OCI-LY1 (cell line): ENCODE measurements around the gene ATXN1.

Source experiments
- H2AFZ ChIP-seq: fragments of 200-600 bp; sonication (generic), shearing (Covaris generic); 2 replicates; pipeline ENCODE4 v1.6.0; 2014; ENCODE audit warnings: antibody characterized with exemption, mild to moderate bottlenecking, low read length
- H3F3A ChIP-seq: fragments of 200-600 bp; sonication (generic), shearing (Covaris generic); 2 replicates; pipeline ENCODE4 v1.6.0; 2014; ENCODE audit warnings: mild to moderate bottlenecking, antibody characterized with exemption, low read length, moderate library complexity; ENCODE audit not compliant: insufficient read depth
- H3K27ac ChIP-seq: fragments of 200-600 bp; sonication (generic); 2 replicates; pipeline ENCODE4 v1.5.1; 2014; ENCODE audit warnings: low read length, mixed run types, mild to moderate bottlenecking, low read depth; ENCODE audit not compliant: poor library complexity, severe bottlenecking
- H3K27me3 ChIP-seq: fragments of 200-600 bp; sonication (generic); 2 replicates; pipeline ENCODE4 v1.6.0; 2014; ENCODE audit warnings: antibody characterized with exemption, mild to moderate bottlenecking, low read length, moderate library complexity; ENCODE audit not compliant: insufficient read depth
- H3K36me3 ChIP-seq: fragments of 200-600 bp; sonication (generic); 2 replicates; pipeline ENCODE4 v1.6.1; 2014; ENCODE audit warnings: mild to moderate bottlenecking, antibody characterized with exemption, low read length, moderate library complexity, mixed read lengths; ENCODE audit not compliant: insufficient read depth
- H3K4me1 ChIP-seq: fragments of 200-600 bp; sonication (generic); 2 replicates; pipeline ENCODE4 v1.5.1; 2014; ENCODE audit warnings: mild to moderate bottlenecking, low read length, moderate library complexity; ENCODE audit not compliant: insufficient read depth, severe bottlenecking
- H3K4me2 ChIP-seq: fragments of 200-600 bp; sonication (generic), shearing (Covaris generic); 2 replicates; pipeline ENCODE4 v1.6.1; 2014; ENCODE audit warnings: low read length
- H3K4me3 ChIP-seq: fragments of 200-600 bp; sonication (generic); 2 replicates; pipeline ENCODE4 v1.5.1; 2014; ENCODE audit warnings: low read length, low read depth, mild to moderate bottlenecking, mixed read lengths; ENCODE audit not compliant: poor library complexity, severe bottlenecking
- H3K79me2 ChIP-seq: fragments of 200-600 bp; shearing (Covaris generic); 2 replicates; pipeline ENCODE4 v1.6.1; 2016; ENCODE audit warnings: mixed run types, low read length, mixed read lengths; ENCODE audit not compliant: insufficient read depth
- H3K9ac ChIP-seq: fragments of 200-600 bp; sonication (generic), shearing (Covaris generic); 2 replicates; pipeline ENCODE4 v1.6.1; 2014; ENCODE audit warnings: mild to moderate bottlenecking, low read length, mixed read lengths
- H3K9me2 ChIP-seq: fragments of 200-600 bp; sonication (generic), shearing (Covaris generic); 2 replicates; pipeline ENCODE4 v1.6.1; 2014; ENCODE audit warnings: low read depth, mild to moderate bottlenecking, low read length, mixed read lengths
- H3K9me3 ChIP-seq: fragments of 200-600 bp; shearing (Covaris generic); 2 replicates; pipeline ENCODE4 v1.6.1; 2014; ENCODE audit warnings: low read length, mixed read lengths
- H4K20me1 ChIP-seq: fragments of 200-600 bp; sonication (generic), shearing (Covaris generic); 2 replicates; pipeline ENCODE4 v1.6.0; 2016; ENCODE audit warnings: mild to moderate bottlenecking, low read length; ENCODE audit not compliant: insufficient read depth
- EZH2 ChIP-seq: fragments of 200-600 bp; sonication (generic), shearing (Covaris generic); IDR thresholded peaks from 2 replicates; pipeline ENCODE4 v1.8.0; 2017; ENCODE audit warnings: borderline replicate concordance, mixed run types, mild to moderate bottlenecking, antibody characterized with exemption, low read length, moderate library complexity, mixed read lengths
- TF ChIP-seq, protein P1 (sequence below): fragments of 200-600 bp; sonication (generic), shearing (Covaris generic); IDR thresholded peaks from 2 replicates; pipeline ENCODE4 v1.5.1; 2017; ENCODE audit warnings: mild to moderate bottlenecking, antibody characterized with exemption, low read length, moderate library complexity, mixed read lengths

ATXN1 gene

DNA sequence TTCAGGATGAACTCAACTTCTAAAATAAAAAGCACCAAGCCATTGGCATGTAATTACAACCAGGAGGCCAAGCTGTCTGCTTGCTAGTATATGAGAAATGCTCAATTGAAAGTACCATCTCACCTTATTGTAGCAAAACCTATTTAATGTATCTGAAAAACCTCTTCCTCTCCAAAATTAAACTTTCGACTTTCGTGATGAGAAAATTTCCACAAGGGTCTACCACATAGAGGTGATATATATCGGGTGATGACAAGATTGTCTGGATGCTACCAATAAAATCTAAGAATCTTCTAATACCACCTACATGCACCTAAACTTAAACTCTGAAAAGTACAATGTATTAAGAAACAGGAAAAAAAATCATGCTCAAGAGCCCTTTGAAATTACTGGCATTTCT lies 74.2 kb downstream of the ATXN1 start:
- Histone ChIP-seq H3K4me2 (no peak overlapping the region), H3K27me3 (no peaks in the 10 kb centered on the region), H3K27ac (no peak overlapping the region), H3K36me3 (no peaks in the 10 kb centered on the region), H3K9me3 (no peaks in the 10 kb centered on the region), H3K9ac (no peak overlapping the region), H2AFZ (no peak overlapping the region), H4K20me1 (no peaks in the 10 kb centered on the region), H3K4me3 (no peak overlapping the region), H3K79me2 (no peaks in the 10 kb centered on the region), H3F3A (no peaks in the 10 kb centered on the region), H3K4me1 (no peaks in the 10 kb centered on the region), H3K9me2 (no peaks in the 10 kb centered on the region)
- TF ChIP-seq, protein P1, sequence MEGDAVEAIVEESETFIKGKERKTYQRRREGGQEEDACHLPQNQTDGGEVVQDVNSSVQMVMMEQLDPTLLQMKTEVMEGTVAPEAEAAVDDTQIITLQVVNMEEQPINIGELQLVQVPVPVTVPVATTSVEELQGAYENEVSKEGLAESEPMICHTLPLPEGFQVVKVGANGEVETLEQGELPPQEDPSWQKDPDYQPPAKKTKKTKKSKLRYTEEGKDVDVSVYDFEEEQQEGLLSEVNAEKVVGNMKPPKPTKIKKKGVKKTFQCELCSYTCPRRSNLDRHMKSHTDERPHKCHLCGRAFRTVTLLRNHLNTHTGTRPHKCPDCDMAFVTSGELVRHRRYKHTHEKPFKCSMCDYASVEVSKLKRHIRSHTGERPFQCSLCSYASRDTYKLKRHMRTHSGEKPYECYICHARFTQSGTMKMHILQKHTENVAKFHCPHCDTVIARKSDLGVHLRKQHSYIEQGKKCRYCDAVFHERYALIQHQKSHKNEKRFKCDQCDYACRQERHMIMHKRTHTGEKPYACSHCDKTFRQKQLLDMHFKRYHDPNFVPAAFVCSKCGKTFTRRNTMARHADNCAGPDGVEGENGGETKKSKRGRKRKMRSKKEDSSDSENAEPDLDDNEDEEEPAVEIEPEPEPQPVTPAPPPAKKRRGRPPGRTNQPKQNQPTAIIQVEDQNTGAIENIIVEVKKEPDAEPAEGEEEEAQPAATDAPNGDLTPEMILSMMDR, result no peak
- TF ChIP-seq EZH2, result no peak

DNA sequence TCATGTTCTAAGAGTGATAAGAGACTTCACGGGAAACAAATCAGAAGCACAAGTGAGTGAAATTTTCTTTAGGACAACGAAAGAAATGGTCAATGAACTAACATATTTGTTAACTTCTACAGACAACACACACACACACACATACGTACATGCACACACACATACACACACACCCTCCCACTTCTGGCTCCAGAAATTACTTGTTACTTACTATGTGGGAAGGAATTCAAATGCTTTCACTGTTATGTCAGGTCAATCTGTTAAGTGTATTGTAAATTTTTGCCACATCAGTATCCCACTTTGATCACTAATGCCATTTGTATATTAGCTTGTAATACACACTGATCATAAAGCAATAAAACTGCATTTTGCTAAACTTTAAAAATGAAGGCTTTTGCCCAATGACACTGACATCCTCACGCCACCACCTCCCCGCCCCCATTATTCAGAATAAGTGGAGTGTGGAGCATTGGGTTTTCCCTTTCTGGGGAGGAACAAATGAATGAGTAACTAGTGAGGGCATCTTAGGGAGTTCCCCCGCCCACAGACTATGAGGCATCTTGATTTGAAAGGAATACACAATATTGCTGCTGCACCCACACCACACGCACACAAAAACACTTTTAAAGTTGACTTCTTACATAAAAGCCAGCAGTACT lies 76.2 kb downstream of the ATXN1 start:
- H4K20me1 ChIP-seq, result no peaks in the 10 kb centered on the region
- H3K27me3 ChIP-seq, result no peaks in the 10 kb centered on the region
- H2AFZ ChIP-seq, result no peak overlapping the region
- H3K9ac ChIP-seq, result no peak overlapping the region
- no peaks in the 10 kb centered on the region for H3K9me3 ChIP-seq
- no peaks in the 10 kb centered on the region for H3F3A ChIP-seq
- H3K4me2 ChIP-seq, result no peak overlapping the region
- H3K79me2 ChIP-seq, result no peaks in the 10 kb centered on the region
- no peaks in the 10 kb centered on the region for H3K4me1 ChIP-seq
- H3K27ac ChIP-seq, result no peak overlapping the region
- no peaks in the 10 kb centered on the region for H3K36me3 ChIP-seq
- TF ChIP-seq, protein P1, result no peak
- TF ChIP-seq EZH2, result no peak
- H3K9me2 ChIP-seq, result no peaks in the 10 kb centered on the region
- no peak overlapping the region for H3K4me3 ChIP-seq

DNA sequence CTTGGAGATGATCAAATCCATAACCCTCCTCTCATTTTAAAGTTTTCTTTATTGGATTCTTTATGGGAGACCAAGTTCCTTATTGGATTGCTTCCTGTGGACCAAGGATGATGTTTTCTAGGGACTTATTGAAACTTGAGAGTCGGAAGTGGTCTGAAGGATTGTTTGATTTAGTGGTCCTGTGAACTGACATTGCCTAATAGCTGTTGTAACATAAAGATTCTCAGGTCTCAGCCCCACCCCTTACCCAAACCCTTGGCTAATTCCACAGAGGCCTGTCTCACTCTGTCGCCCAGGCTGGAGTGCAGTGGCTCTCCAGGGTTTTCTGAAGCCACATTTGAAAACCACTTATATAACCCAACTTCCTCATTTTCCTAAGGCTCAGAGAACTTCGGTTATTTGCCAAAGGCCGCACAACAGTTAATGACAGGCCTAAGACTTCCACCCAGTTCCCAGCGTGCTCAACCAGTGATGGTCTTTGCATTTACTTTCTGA lies 77.0 kb downstream of the ATXN1 start:
- Histone ChIP-seq H3K9me2 (no peaks in the 10 kb centered on the region), H3K4me2 (no peak overlapping the region)
- TF ChIP-seq, protein P1, result no peak
- no peak for TF ChIP-seq EZH2

More for the DNA sequence above, 77.0 kb downstream of the ATXN1 start:
- Histone ChIP-seq H3F3A (no peaks in the 10 kb centered on the region), H3K4me1 (no peaks in the 10 kb centered on the region), H4K20me1 (no peaks in the 10 kb centered on the region), H3K36me3 (no peaks in the 10 kb centered on the region), H3K9ac (no peak overlapping the region), H3K79me2 (no peaks in the 10 kb centered on the region), H3K27ac (no peak overlapping the region), H3K27me3 (no peaks in the 10 kb centered on the region), H3K9me3 (no peaks in the 10 kb centered on the region), H2AFZ (no peak overlapping the region), H3K4me3 (no peak overlapping the region)
